PFSK-1 (cell line): Measurements from ENCODE around the gene HYAL1.

Experiments used
- FOXP2 ChIP-seq: optimal IDR thresholded peaks from 2 replicates; pipeline ENCODE3; 2011; ENCODE audit warnings: borderline replicate concordance, control low read depth, inconsistent platforms; ENCODE audit not compliant: insufficient read depth; ENCODE audit errors: extremely low read length, extremely low read depth
- POLR2AphosphoS5 ChIP-seq: IDR thresholded peaks from 2 replicates; pipeline ENCODE4 v1.6.1; 2012; ENCODE audit warnings: low read depth, mild to moderate bottlenecking, control low read depth, low read length, moderate library complexity
- REST ChIP-seq, 2 experiments: IDR thresholded peaks; 2 replicates each; pipeline versions ENCODE4 v1.6.1 to v1.8.0; 2011 to 2012; ENCODE audit warnings: low read depth in 2 of 2, low read length in 2 of 2, control low read depth in 1 of 2, inconsistent platforms in 1 of 2, mild to moderate bottlenecking in 1 of 2, moderate library complexity in 1 of 2; ENCODE audit not compliant: insufficient read depth in 1 of 2
- SIN3A ChIP-seq: IDR thresholded peaks from 2 replicates; pipeline ENCODE4 v1.6.1; 2012; ENCODE audit warnings: mild to moderate bottlenecking, low read length, moderate library complexity, borderline replicate concordance; ENCODE audit not compliant: insufficient read depth
- TAF1 ChIP-seq: IDR thresholded peaks from 2 replicates; pipeline ENCODE4 v1.6.1; 2012; ENCODE audit warnings: low read length, control low read depth, borderline replicate concordance; ENCODE audit not compliant: insufficient read depth

- TF ChIP-seq POLR2AphosphoS5 (no peak), REST (IDR thresholded peaks at IDR 0.05; ENCODE audit: insufficient read depth in 1 of 2, low read depth in 2 of 2, low read length in 2 of 2) (no peak), TAF1 (no peak), SIN3A (no peak), FOXP2 (no peak)
Measured at GRCh38 chr3:50269460-50269859, 33.9 kb downstream of the HYAL1 start.
